ENCODE measurements around the gene PRKACG. TPM values are rescaled to one million over a fixed set of nuclear protein-coding genes. Genes with fewer than 3 reads are reported as not detected.

PRKACG gene
- total RNA-seq, 1 experiment from 2014 or later = not detected

GRCh38 chr9:68974431-68974830, 39.5 kb downstream of the PRKACG start:
- DNase-seq = no peak
- no peaks in the 10 kb centered on the region for H3K9me3 Mint-ChIP-seq (ENCODE audit: unreplicated experiment)
- no peaks in the 10 kb centered on the region for H3K9me3 ChIP-seq
- H3K4me1 Mint-ChIP-seq (ENCODE audit: low read depth, unreplicated experiment) = no peaks in the 10 kb centered on the region
- ChIA-PET POLR2A (no interaction called here), CTCF (no interaction called here)
- H3K27me3 ChIP-seq (replicated peaks; ENCODE audit: control insufficient read depth, insufficient read depth, low read length) = no peaks in the 10 kb centered on the region
- no peaks in the 10 kb centered on the region for H3K4me1 ChIP-seq
- H3K4me3 ChIP-seq (ENCODE audit: low read depth, low read length) = no peak overlapping the region
- H3K27ac Mint-ChIP-seq (ENCODE audit: unreplicated experiment) = no peak overlapping the region
- no peaks in the 10 kb centered on the region for H3K36me3 ChIP-seq (ENCODE audit: control insufficient read depth, insufficient read depth, low read length)
- no peaks in the 10 kb centered on the region for H3K27me3 Mint-ChIP-seq (ENCODE audit: insufficient read depth, unreplicated experiment)
- BruUV-seq (replicated peaks) = no TSS peak
- no peak overlapping the region for H3K4me3 Mint-ChIP-seq (ENCODE audit: unreplicated experiment)
- intact Hi-C loops (cut with micrococcal nuclease; ENCODE audit: unreplicated experiment) = no loop called here
- no peak for TF ChIP-seq CTCF (IDR thresholded peaks at IDR 0.05; ENCODE audit: insufficient read depth in 1 of 2, low read depth in 1 of 2, low read length in 1 of 2, severe bottlenecking in 1 of 2, unreplicated experiment in 1 of 2)
- H3K36me3 Mint-ChIP-seq (ENCODE audit: insufficient read depth, unreplicated experiment) = no peaks in the 10 kb centered on the region

GRCh38 chr9:68973619-68974018, 40.3 kb downstream of the PRKACG start:
- Histone ChIP-seq H3K9me3 (no peaks in the 10 kb centered on the region), H3K4me3 (ENCODE audit: low read depth, low read length) (no peak overlapping the region), H3K27me3 (replicated peaks; ENCODE audit: control insufficient read depth, insufficient read depth, low read length) (no peaks in the 10 kb centered on the region), H3K36me3 (ENCODE audit: control insufficient read depth, insufficient read depth, low read length) (no peaks in the 10 kb centered on the region), H3K4me1 (no peaks in the 10 kb centered on the region)
- no peaks in the 10 kb centered on the region for H3K27me3 Mint-ChIP-seq (ENCODE audit: insufficient read depth, unreplicated experiment)
- BruUV-seq (replicated peaks) = no TSS peak
- TF ChIP-seq CTCF (IDR thresholded peaks at IDR 0.05; ENCODE audit: insufficient read depth in 1 of 2, low read depth in 1 of 2, low read length in 1 of 2, severe bottlenecking in 1 of 2, unreplicated experiment in 1 of 2) = no peak
- H3K4me1 Mint-ChIP-seq (ENCODE audit: low read depth, unreplicated experiment) = no peaks in the 10 kb centered on the region
- no peak overlapping the region for H3K4me3 Mint-ChIP-seq (ENCODE audit: unreplicated experiment)
- no peak overlapping the region for H3K27ac Mint-ChIP-seq (ENCODE audit: unreplicated experiment)
- intact Hi-C loops (cut with micrococcal nuclease; ENCODE audit: unreplicated experiment) = no loop called here
- H3K36me3 Mint-ChIP-seq (ENCODE audit: insufficient read depth, unreplicated experiment) = no peaks in the 10 kb centered on the region
- CTCF ChIA-PET = no interaction called here
- H3K9me3 Mint-ChIP-seq (ENCODE audit: unreplicated experiment) = no peaks in the 10 kb centered on the region
- DNase-seq = no peak
- POLR2A ChIA-PET = no interaction called here

GRCh38 chr9:68970151-68970550, 43.8 kb downstream of the PRKACG start:
- ChIA-PET CTCF (no interaction called here), POLR2A (no interaction called here)
- no TSS peak for BruUV-seq (replicated peaks)
- Mint-ChIP-seq H3K4me3 (ENCODE audit: unreplicated experiment) (no peak overlapping the region), H3K4me1 (ENCODE audit: low read depth, unreplicated experiment) (no peaks in the 10 kb centered on the region), H3K9me3 (ENCODE audit: unreplicated experiment) (no peaks in the 10 kb centered on the region), H3K27me3 (ENCODE audit: insufficient read depth, unreplicated experiment) (no peaks in the 10 kb centered on the region), H3K36me3 (ENCODE audit: insufficient read depth, unreplicated experiment) (no peaks in the 10 kb centered on the region), H3K27ac (ENCODE audit: unreplicated experiment) (no peak overlapping the region)
- no peak for DNase-seq
- Histone ChIP-seq H3K4me1 (no peaks in the 10 kb centered on the region), H3K9me3 (no peaks in the 10 kb centered on the region), H3K27me3 (replicated peaks; ENCODE audit: control insufficient read depth, insufficient read depth, low read length) (no peaks in the 10 kb centered on the region), H3K36me3 (ENCODE audit: control insufficient read depth, insufficient read depth, low read length) (no peaks in the 10 kb centered on the region), H3K4me3 (ENCODE audit: low read depth, low read length) (no peak overlapping the region)
- no peak for TF ChIP-seq CTCF (IDR thresholded peaks at IDR 0.05; ENCODE audit: insufficient read depth in 1 of 2, low read depth in 1 of 2, low read length in 1 of 2, severe bottlenecking in 1 of 2, unreplicated experiment in 1 of 2)
- intact Hi-C loops (cut with micrococcal nuclease; ENCODE audit: unreplicated experiment) = no loop called here
